ENCODE results near the gene DYNLT4. TPM values are rescaled to one million over a fixed set of nuclear protein-coding genes. Genes with fewer than 3 reads are reported as not detected.
A peak's percentile ranks its signal among the peaks of the same experiment; 100 is the strongest.

Gene DYNLT4
- total and polyA plus RNA-seq, 2 of the 13 experiments (the other 11 are each of a cell fraction or from before 2014, with no cell fraction given) = 0.77 TPM; not detected in 1

DNA sequence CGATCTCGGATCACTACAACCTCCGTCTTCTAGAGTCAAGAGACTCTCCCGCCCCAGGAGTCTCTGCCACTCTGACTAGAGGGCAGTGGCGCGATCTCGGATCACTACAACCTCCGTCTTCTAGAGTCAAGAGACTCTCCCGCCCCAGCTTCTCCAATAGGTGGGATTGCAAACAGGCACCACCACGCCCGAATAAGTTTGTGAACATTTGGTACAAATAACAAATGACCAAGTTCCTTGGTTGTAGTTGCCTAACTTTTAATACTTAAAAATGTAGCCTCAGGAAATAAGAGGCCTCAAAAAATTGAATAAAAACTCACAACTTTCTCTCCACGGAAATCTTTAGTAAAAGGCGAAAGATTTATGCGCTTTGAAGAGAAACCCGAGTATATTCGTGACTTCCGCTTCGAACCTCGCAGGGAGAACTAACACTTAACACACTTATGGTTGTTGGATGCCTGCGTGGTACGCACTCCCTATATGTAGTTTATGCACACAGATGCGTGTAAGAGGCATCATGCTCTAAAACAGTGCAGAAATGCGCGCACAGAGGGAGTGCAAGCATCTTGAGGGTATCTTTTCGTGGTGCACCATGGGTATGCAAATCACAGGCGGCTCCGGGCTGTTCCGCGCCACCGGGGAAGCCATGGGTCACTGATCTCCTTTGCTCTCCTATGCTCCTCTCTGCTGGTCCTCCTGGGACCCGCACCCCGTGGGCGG, 12.6 kb upstream of the DYNLT4 start (continued):
- TF ChIP-seq, protein P1, sequence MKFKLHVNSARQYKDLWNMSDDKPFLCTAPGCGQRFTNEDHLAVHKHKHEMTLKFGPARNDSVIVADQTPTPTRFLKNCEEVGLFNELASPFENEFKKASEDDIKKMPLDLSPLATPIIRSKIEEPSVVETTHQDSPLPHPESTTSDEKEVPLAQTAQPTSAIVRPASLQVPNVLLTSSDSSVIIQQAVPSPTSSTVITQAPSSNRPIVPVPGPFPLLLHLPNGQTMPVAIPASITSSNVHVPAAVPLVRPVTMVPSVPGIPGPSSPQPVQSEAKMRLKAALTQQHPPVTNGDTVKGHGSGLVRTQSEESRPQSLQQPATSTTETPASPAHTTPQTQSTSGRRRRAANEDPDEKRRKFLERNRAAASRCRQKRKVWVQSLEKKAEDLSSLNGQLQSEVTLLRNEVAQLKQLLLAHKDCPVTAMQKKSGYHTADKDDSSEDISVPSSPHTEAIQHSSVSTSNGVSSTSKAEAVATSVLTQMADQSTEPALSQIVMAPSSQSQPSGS (CRISPR knock-in tag; IDR thresholded peaks at IDR 0.05) = peak; percentile 59; the same call in 1 of the 2 replicates
- TF ChIP-seq HES4 (CRISPR knock-in tag; IDR thresholded peaks at IDR 0.05; ENCODE audit: borderline replicate concordance) = no peak
- no peak for TF ChIP-seq ZMYM3 (CRISPR knock-in tag; IDR thresholded peaks at IDR 0.05)
- no peak for TF ChIP-seq PCBP1 (IDR thresholded peaks at IDR 0.05; ENCODE audit: borderline replicate concordance, low read depth, low read length)
- peak; percentile 29; the same call in 1 of the 2 replicates for TF ChIP-seq ZBTB21 (CRISPR knock-in tag; IDR thresholded peaks at IDR 0.05)
- TF ChIP-seq ZNF776 (CRISPR knock-in tag; IDR thresholded peaks at IDR 0.05) = 0 out of 2 replicates have a peak, but pooled peaks have one; percentile 70
- peak; percentile 78 for TF ChIP-seq ARID3A (IDR thresholded peaks at IDR 0.05; ENCODE audit: low read depth, low read length)
- no peak for TF ChIP-seq YEATS4 (CRISPR knock-in tag; IDR thresholded peaks at IDR 0.05; ENCODE audit: borderline replicate concordance)
- TF ChIP-seq ZNF251 (CRISPR knock-in tag; IDR thresholded peaks at IDR 0.05) = no peak
- no peak for TF ChIP-seq CHCHD3 (CRISPR knock-in tag; IDR thresholded peaks at IDR 0.05)
- peak; percentile 66; the same call in 1 of the 2 replicates for TF ChIP-seq PHF20 (CRISPR knock-in tag; IDR thresholded peaks at IDR 0.05)
- no peak; the same call in 1 of the 2 replicates for TF ChIP-seq WIZ (CRISPR knock-in tag; IDR thresholded peaks at IDR 0.05)
- TF ChIP-seq, protein P2, sequence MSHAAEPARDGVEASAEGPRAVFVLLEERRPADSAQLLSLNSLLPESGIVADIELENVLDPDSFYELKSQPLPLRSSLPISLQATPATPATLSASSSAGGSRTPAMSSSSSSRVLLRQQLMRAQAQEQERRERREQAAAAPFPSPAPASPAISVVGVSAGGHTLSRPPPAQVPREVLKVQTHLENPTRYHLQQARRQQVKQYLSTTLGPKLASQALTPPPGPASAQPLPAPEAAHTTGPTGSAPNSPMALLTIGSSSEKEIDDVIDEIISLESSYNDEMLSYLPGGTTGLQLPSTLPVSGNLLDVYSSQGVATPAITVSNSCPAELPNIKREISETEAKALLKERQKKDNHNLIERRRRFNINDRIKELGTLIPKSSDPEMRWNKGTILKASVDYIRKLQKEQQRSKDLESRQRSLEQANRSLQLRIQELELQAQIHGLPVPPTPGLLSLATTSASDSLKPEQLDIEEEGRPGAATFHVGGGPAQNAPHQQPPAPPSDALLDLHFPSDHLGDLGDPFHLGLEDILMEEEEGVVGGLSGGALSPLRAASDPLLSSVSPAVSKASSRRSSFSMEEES (CRISPR knock-in tag; IDR thresholded peaks at IDR 0.05) = peak; percentile 15; the same call in 1 of the 2 replicates
- 0 out of 2 replicates have a peak, but pooled peaks have one; percentile 38 for TF ChIP-seq HNF4A (CRISPR knock-in tag; IDR thresholded peaks at IDR 0.05)
- no peak for TF ChIP-seq HNRNPUL1 (IDR thresholded peaks at IDR 0.05; ENCODE audit: low read depth, low read length)
- TF ChIP-seq, protein P3, sequence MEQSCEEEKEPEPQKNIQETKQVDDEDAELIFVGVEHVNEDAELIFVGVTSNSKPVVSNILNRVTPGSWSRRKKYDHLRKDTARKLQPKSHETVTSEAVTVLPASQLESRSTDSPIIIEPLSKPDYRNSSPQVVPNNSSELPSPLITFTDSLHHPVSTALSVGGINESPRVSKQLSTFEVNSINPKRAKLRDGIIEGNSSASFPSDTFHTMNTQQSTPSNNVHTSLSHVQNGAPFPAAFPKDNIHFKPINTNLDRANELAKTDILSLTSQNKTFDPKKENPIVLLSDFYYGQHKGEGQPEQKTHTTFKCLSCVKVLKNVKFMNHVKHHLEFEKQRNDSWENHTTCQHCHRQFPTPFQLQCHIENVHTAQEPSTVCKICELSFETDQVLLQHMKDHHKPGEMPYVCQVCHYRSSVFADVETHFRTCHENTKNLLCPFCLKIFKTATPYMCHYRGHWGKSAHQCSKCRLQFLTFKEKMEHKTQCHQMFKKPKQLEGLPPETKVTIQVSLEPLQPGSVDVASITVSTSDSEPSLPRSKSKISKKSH (CRISPR knock-in tag; IDR thresholded peaks at IDR 0.05; ENCODE audit: borderline replicate concordance) = no peak; the same call in 1 of the 2 replicates
- peak; percentile 100 for TF ChIP-seq POLR2G (IDR thresholded peaks at IDR 0.05; ENCODE audit: low read depth, low read length)
- no peak for TF ChIP-seq CBX2 (IDR thresholded peaks at IDR 0.05; ENCODE audit: low read depth, low read length)
- no peak for TF ChIP-seq CBX2 (CRISPR knock-in tag; IDR thresholded peaks at IDR 0.05; ENCODE audit: low read depth)
- 0 out of 2 replicates have a peak, but pooled peaks have one; percentile 50 for TF ChIP-seq ZSCAN30 (CRISPR knock-in tag; IDR thresholded peaks at IDR 0.05)
- no peak for TF ChIP-seq MAF1 (CRISPR knock-in tag; IDR thresholded peaks at IDR 0.05; ENCODE audit: borderline replicate concordance)
- TF ChIP-seq ZNF234 (CRISPR knock-in tag; conservative IDR thresholded peaks at IDR 0.05) = no peak
- peak; percentile 92 for TF ChIP-seq ZNF224 (CRISPR knock-in tag; IDR thresholded peaks at IDR 0.05)
- TF ChIP-seq YEATS2 (CRISPR knock-in tag; IDR thresholded peaks at IDR 0.05; ENCODE audit: borderline replicate concordance) = peak; percentile 61; the same call in 1 of the 2 replicates
